ENCODE measurements around the gene PDZRN3.
A peak's percentile ranks its signal among the peaks of the same experiment; 100 is the strongest.

The PDZRN3 gene

GRCh38 chr3:73608456-73609314 lies 16.1 kb downstream of the PDZRN3 start:
- H3K36me3 ChIP-seq (ENCODE audit: insufficient read depth, low read length) = no peaks in the 10 kb centered on the region
- no peak overlapping the region for H2AFZ ChIP-seq (ENCODE audit: low read length, unreplicated experiment)
- peaks cover 3% of the 10 kb centered on the region for H3K79me2 ChIP-seq (ENCODE audit: control insufficient read depth, insufficient read depth, low read length, unreplicated experiment)
- no peak overlapping the region for H3K4me3 ChIP-seq (ENCODE audit: low read depth, low read length)
- peaks cover 14% of the 10 kb centered on the region for H3K4me1 ChIP-seq (ENCODE audit: control insufficient read depth, insufficient read depth, low read length, unreplicated experiment)
- no peak overlapping the region for H3K27ac ChIP-seq (ENCODE audit: low read depth, low read length)
- no peaks in the 10 kb centered on the region for H3K27me3 ChIP-seq (ENCODE audit: insufficient read depth, low read length)

DNA sequence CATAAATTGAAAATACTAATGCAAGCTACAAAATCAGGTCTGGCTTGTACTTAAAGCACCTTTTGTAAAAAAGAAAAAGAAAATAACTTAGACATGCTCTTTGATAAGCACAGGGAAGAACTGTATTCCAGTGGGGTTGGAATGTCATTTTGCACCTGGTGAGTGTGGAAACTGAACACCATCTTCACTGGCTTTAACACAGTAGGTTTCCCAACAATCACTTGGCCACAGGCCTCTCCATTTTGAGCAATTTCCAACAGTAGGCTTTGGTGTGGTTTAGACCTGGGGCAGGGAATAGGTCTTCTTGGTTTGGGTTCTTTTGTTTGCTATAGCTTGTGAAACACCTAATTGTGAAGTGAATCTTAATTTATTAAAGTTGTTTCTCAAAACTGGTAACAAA lies 18.9 kb downstream of the PDZRN3 start:
- H3K4me1 ChIP-seq (ENCODE audit: control insufficient read depth, insufficient read depth, low read length, unreplicated experiment) = peaks cover 34% of the 10 kb centered on the region
- no peaks in the 10 kb centered on the region for H3K27me3 ChIP-seq (ENCODE audit: insufficient read depth, low read length)
- H3K27ac ChIP-seq (ENCODE audit: low read depth, low read length) = no peak overlapping the region
- peaks cover 6% of the 10 kb centered on the region for H3K36me3 ChIP-seq (ENCODE audit: insufficient read depth, low read length)
- no peak overlapping the region for H2AFZ ChIP-seq (ENCODE audit: low read length, unreplicated experiment)
- no peak overlapping the region for H3K4me3 ChIP-seq (ENCODE audit: low read depth, low read length)
- peaks cover 3% of the 10 kb centered on the region for H3K79me2 ChIP-seq (ENCODE audit: control insufficient read depth, insufficient read depth, low read length, unreplicated experiment)

DNA sequence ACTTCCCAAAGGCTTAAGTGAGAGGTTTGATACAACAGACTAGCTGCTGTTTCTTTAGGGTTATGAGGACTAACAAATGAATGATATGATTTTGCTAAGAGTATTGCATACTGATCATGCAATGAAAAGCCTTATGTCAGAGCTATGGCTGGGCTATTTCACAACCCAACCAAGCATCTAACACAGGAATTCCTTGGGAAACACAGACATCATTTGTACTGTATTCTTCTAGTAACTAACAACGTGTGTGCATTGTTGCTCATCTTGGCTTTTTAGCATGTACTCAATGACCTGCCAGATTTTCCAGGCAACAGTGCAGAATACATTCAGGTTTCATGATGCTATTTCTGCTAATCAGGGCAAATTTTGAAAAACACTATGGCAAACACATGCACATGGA lies 19.3 kb downstream of the PDZRN3 start:
- H3K4me3 ChIP-seq (ENCODE audit: low read depth, low read length) = no peak overlapping the region
- H3K27ac ChIP-seq (ENCODE audit: low read depth, low read length) = no peak overlapping the region
- H3K27me3 ChIP-seq (ENCODE audit: insufficient read depth, low read length) = no peaks in the 10 kb centered on the region
- H3K4me1 ChIP-seq (ENCODE audit: control insufficient read depth, insufficient read depth, low read length, unreplicated experiment) = peaks cover 38% of the 10 kb centered on the region
- no peak overlapping the region for H2AFZ ChIP-seq (ENCODE audit: low read length, unreplicated experiment)
- H3K36me3 ChIP-seq (ENCODE audit: insufficient read depth, low read length) = peaks cover 6% of the 10 kb centered on the region
- peaks cover 3% of the 10 kb centered on the region for H3K79me2 ChIP-seq (ENCODE audit: control insufficient read depth, insufficient read depth, low read length, unreplicated experiment)

- peaks cover 39% of the 10 kb centered on the region for H3K4me1 ChIP-seq (ENCODE audit: control insufficient read depth, insufficient read depth, low read length, unreplicated experiment)
- no peak overlapping the region for H2AFZ ChIP-seq (ENCODE audit: low read length, unreplicated experiment)
- H3K79me2 ChIP-seq (ENCODE audit: control insufficient read depth, insufficient read depth, low read length, unreplicated experiment) = peaks cover 3% of the 10 kb centered on the region
- no peak overlapping the region for H3K27ac ChIP-seq (ENCODE audit: low read depth, low read length)
- H3K36me3 ChIP-seq (ENCODE audit: insufficient read depth, low read length) = peaks cover 6% of the 10 kb centered on the region
- no peaks in the 10 kb centered on the region for H3K27me3 ChIP-seq (ENCODE audit: insufficient read depth, low read length)
- no peak overlapping the region for H3K4me3 ChIP-seq (ENCODE audit: low read depth, low read length)
Measured at GRCh38 chr3:73604451-73604850, 20.3 kb downstream of the PDZRN3 start.

- peak overlapping the region; percentile 33 for H2AFZ ChIP-seq (ENCODE audit: low read length, unreplicated experiment)
- peaks cover 39% of the 10 kb centered on the region for H3K4me1 ChIP-seq (ENCODE audit: control insufficient read depth, insufficient read depth, low read length, unreplicated experiment)
- no peaks in the 10 kb centered on the region for H3K79me2 ChIP-seq (ENCODE audit: control insufficient read depth, insufficient read depth, low read length, unreplicated experiment)
- peak overlapping the region; percentile 44; the same call in 1 of the 2 replicates for H3K4me3 ChIP-seq (ENCODE audit: low read depth, low read length)
- H3K27ac ChIP-seq (ENCODE audit: low read depth, low read length) = peak overlapping the region; percentile 42; the same call in 1 of the 2 replicates
- H3K36me3 ChIP-seq (ENCODE audit: insufficient read depth, low read length) = peaks cover 6% of the 10 kb centered on the region
- no peaks in the 10 kb centered on the region for H3K27me3 ChIP-seq (ENCODE audit: insufficient read depth, low read length)
Measured at GRCh38 chr3:73603762-73604171, 21.0 kb downstream of the PDZRN3 start.

DNA sequence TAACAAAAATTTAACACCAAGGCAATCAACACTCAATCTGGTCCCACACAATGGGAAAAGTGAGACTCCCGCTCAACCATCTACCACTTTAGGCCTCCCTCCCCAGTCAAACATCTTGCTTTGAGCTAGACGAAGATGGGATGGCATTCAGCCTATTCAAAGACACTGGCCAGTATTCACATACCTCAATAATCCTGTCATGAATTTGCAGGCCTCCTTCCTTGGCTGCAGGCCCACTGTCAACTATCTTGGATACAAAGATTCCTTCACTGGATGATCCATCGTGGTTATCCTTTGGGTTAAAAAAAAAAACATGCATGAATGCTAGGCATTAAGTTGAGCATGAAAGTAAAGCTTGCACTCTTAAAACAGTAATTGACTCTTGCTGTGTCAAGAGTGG lies 22.6 kb downstream of the PDZRN3 start:
- H3K4me1 ChIP-seq (ENCODE audit: control insufficient read depth, insufficient read depth, low read length, unreplicated experiment) = peaks cover 39% of the 10 kb centered on the region
- H2AFZ ChIP-seq (ENCODE audit: low read length, unreplicated experiment) = no peak overlapping the region
- no peaks in the 10 kb centered on the region for H3K27me3 ChIP-seq (ENCODE audit: insufficient read depth, low read length)
- H3K79me2 ChIP-seq (ENCODE audit: control insufficient read depth, insufficient read depth, low read length, unreplicated experiment) = no peaks in the 10 kb centered on the region
- peaks cover 6% of the 10 kb centered on the region for H3K36me3 ChIP-seq (ENCODE audit: insufficient read depth, low read length)
- peak overlapping the region; percentile 42; the same call in 1 of the 2 replicates for H3K27ac ChIP-seq (ENCODE audit: low read depth, low read length)
- H3K4me3 ChIP-seq (ENCODE audit: low read depth, low read length) = peak overlapping the region; percentile 44; the same call in 1 of the 2 replicates

GRCh38 chr3:73601481-73601880 lies 23.3 kb downstream of the PDZRN3 start:
- Histone ChIP-seq H3K27me3 (ENCODE audit: insufficient read depth, low read length) (no peaks in the 10 kb centered on the region), H2AFZ (ENCODE audit: low read length, unreplicated experiment) (no peak overlapping the region), H3K79me2 (ENCODE audit: control insufficient read depth, insufficient read depth, low read length, unreplicated experiment) (no peaks in the 10 kb centered on the region), H3K27ac (ENCODE audit: low read depth, low read length) (peak overlapping the region; percentile 30; the same call in 1 of the 2 replicates), H3K4me3 (ENCODE audit: low read depth, low read length) (no peak overlapping the region), H3K4me1 (ENCODE audit: control insufficient read depth, insufficient read depth, low read length, unreplicated experiment) (peaks cover 39% of the 10 kb centered on the region), H3K36me3 (ENCODE audit: insufficient read depth, low read length) (peaks cover 9% of the 10 kb centered on the region)

- Histone ChIP-seq H3K4me1 (ENCODE audit: control insufficient read depth, insufficient read depth, low read length, unreplicated experiment) (peaks cover 39% of the 10 kb centered on the region), H3K27ac (ENCODE audit: low read depth, low read length) (peak overlapping the region; percentile 19; the same call in 1 of the 2 replicates), H3K27me3 (ENCODE audit: insufficient read depth, low read length) (no peaks in the 10 kb centered on the region), H3K79me2 (ENCODE audit: control insufficient read depth, insufficient read depth, low read length, unreplicated experiment) (no peaks in the 10 kb centered on the region), H3K4me3 (ENCODE audit: low read depth, low read length) (no peak overlapping the region), H3K36me3 (ENCODE audit: insufficient read depth, low read length) (peaks cover 12% of the 10 kb centered on the region), H2AFZ (ENCODE audit: low read length, unreplicated experiment) (no peak overlapping the region)
Measured at GRCh38 chr3:73601011-73601410, 23.7 kb downstream of the PDZRN3 start.

- H3K79me2 ChIP-seq (ENCODE audit: control insufficient read depth, insufficient read depth, low read length, unreplicated experiment) = no peaks in the 10 kb centered on the region
- peak overlapping the region; percentile 26 for H3K27ac ChIP-seq (ENCODE audit: low read depth, low read length)
- peaks cover 17% of the 10 kb centered on the region for H3K36me3 ChIP-seq (ENCODE audit: insufficient read depth, low read length)
- H3K27me3 ChIP-seq (ENCODE audit: insufficient read depth, low read length) = no peaks in the 10 kb centered on the region
- H3K4me1 ChIP-seq (ENCODE audit: control insufficient read depth, insufficient read depth, low read length, unreplicated experiment) = peaks cover 39% of the 10 kb centered on the region
- H3K4me3 ChIP-seq (ENCODE audit: low read depth, low read length) = no peak overlapping the region
- H2AFZ ChIP-seq (ENCODE audit: low read length, unreplicated experiment) = no peak overlapping the region
Measured at GRCh38 chr3:73600293-73600938, 24.3 kb downstream of the PDZRN3 start.

- Histone ChIP-seq H2AFZ (ENCODE audit: low read length, unreplicated experiment) (no peak overlapping the region), H3K4me3 (ENCODE audit: low read depth, low read length) (no peak overlapping the region), H3K27ac (ENCODE audit: low read depth, low read length) (no peak overlapping the region), H3K27me3 (ENCODE audit: insufficient read depth, low read length) (no peaks in the 10 kb centered on the region), H3K79me2 (ENCODE audit: control insufficient read depth, insufficient read depth, low read length, unreplicated experiment) (no peaks in the 10 kb centered on the region), H3K36me3 (ENCODE audit: insufficient read depth, low read length) (peaks cover 23% of the 10 kb centered on the region), H3K4me1 (ENCODE audit: control insufficient read depth, insufficient read depth, low read length, unreplicated experiment) (peaks cover 39% of the 10 kb centered on the region)
Measured at GRCh38 chr3:73599605-73600004, 25.1 kb downstream of the PDZRN3 start.
